Stimulated activated CD4-positive, alpha-beta T cell treated with anti-CD3 and anti-CD28 coated beads, Interleukin-15, amount 100 ng/mL, for 48 hours (primary cell): ENCODE measurements around the gene CKAP2.
"Not testable (repeated sequence)": the region's sequence is repeated elsewhere in the genome, so short reads cannot be mapped to it uniquely, and the experiment has no call there.

Experiments
- DNase-seq, 2 donors: peaks; one replicate each; pipeline ENCODE4 v3.0.0-alpha.2; 2020; ENCODE audit warnings: low read depth in 2 of 2

The CKAP2 gene

GRCh38 chr13:52451135-52451804, 4.0 kb upstream of the CKAP2 start:
- no peak for DNase-seq

GRCh38 chr13:52452470-52452869, 2.8 kb upstream of the CKAP2 start:
- no peak for DNase-seq

GRCh38 chr13:52454459-52454819, 839 bp upstream of the CKAP2 start:
- DNase-seq: no peak

GRCh38 chr13:52455677-52456041, 381 bp downstream of the CKAP2 start:
- DNase-seq: peak; percentile 62 to 67

GRCh38 chr13:52459668-52460067, 4.4 kb downstream of the CKAP2 start:
- DNase-seq: no peak

GRCh38 chr13:52461265-52461664, 6.0 kb downstream of the CKAP2 start:
- no peak for DNase-seq

GRCh38 chr13:52463526-52463925, 8.2 kb downstream of the CKAP2 start:
- no peak for DNase-seq

- not testable (repeated sequence) for DNase-seq
Measured at GRCh38 chr13:52468487-52468886, 13.2 kb downstream of the CKAP2 start.

GRCh38 chr13:52480677-52481428, 25.6 kb downstream of the CKAP2 start:
- not testable (repeated sequence) for DNase-seq

GRCh38 chr13:52487078-52487477, 31.8 kb downstream of the CKAP2 start:
- DNase-seq: not testable (repeated sequence)

GRCh38 chr13:52488763-52489162, 33.5 kb downstream of the CKAP2 start:
- DNase-seq: not testable (repeated sequence)

GRCh38 chr13:52491015-52491414, 35.7 kb downstream of the CKAP2 start:
- not testable (repeated sequence) for DNase-seq

GRCh38 chr13:52494241-52494640, 39.0 kb downstream of the CKAP2 start:
- not testable (repeated sequence) for DNase-seq

- DNase-seq: not testable (repeated sequence)
Measured at GRCh38 chr13:52497979-52498378, 42.7 kb downstream of the CKAP2 start.

- DNase-seq: not testable (repeated sequence)
Measured at GRCh38 chr13:52502277-52502676, 47.0 kb downstream of the CKAP2 start.

- not testable (repeated sequence) for DNase-seq
Measured at GRCh38 chr13:52505843-52506242, 50.6 kb downstream of the CKAP2 start.

- DNase-seq: not testable (repeated sequence)
Measured at GRCh38 chr13:52509532-52509931, 54.3 kb downstream of the CKAP2 start.

GRCh38 chr13:52510221-52510797, 55.0 kb downstream of the CKAP2 start:
- not testable (repeated sequence) for DNase-seq

GRCh38 chr13:52511598-52511997, 56.3 kb downstream of the CKAP2 start:
- DNase-seq: not testable (repeated sequence)

GRCh38 chr13:52513957-52514596, 58.8 kb downstream of the CKAP2 start:
- not testable (repeated sequence) for DNase-seq

- not testable (repeated sequence) for DNase-seq
Measured at GRCh38 chr13:52523323-52523722, 68.0 kb downstream of the CKAP2 start.
